ENCODE data around the gene MKLN1. TPM values are rescaled to one million over a fixed set of nuclear protein-coding genes. Genes with fewer than 3 reads are reported as not detected.

The MKLN1 gene
- total RNA-seq, 3 donors from 2014 or later (not counting 1 experiment from before 2014, with no cell fraction given) = 59.1 to 79.6 (median 65.0) TPM

- WGBS (ENCODE audit: insufficient coverage) = 95% methylated on average over 2 of the region's 2 CpGs
- no peak for DNase-seq
- intact Hi-C loops (cut with micrococcal nuclease) = no loop called here
Observed at GRCh38 chr7:131488361-131488760, 160.7 kb downstream of the MKLN1 start.

GRCh38 chr7:131489196-131489595 lies 161.5 kb downstream of the MKLN1 start:
- intact Hi-C loops (cut with micrococcal nuclease) = no loop called here
- no peak overlapping the region for H3K4me3 Mint-ChIP-seq
- TF ChIP-seq, protein P1, sequence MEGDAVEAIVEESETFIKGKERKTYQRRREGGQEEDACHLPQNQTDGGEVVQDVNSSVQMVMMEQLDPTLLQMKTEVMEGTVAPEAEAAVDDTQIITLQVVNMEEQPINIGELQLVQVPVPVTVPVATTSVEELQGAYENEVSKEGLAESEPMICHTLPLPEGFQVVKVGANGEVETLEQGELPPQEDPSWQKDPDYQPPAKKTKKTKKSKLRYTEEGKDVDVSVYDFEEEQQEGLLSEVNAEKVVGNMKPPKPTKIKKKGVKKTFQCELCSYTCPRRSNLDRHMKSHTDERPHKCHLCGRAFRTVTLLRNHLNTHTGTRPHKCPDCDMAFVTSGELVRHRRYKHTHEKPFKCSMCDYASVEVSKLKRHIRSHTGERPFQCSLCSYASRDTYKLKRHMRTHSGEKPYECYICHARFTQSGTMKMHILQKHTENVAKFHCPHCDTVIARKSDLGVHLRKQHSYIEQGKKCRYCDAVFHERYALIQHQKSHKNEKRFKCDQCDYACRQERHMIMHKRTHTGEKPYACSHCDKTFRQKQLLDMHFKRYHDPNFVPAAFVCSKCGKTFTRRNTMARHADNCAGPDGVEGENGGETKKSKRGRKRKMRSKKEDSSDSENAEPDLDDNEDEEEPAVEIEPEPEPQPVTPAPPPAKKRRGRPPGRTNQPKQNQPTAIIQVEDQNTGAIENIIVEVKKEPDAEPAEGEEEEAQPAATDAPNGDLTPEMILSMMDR (IDR thresholded peaks at IDR 0.05) = no peak

More at GRCh38 chr7:131488361-131488760, 160.7 kb downstream of the MKLN1 start:
- peaks cover 3% of the 10 kb centered on the region in 2 donors for H3K4me1 Mint-ChIP-seq
- Histone ChIP-seq H3K4me1 (ENCODE audit: control insufficient read depth, insufficient read depth, low read length) (no peaks in the 10 kb centered on the region), H3K36me3 (ENCODE audit: control insufficient read depth, insufficient read depth, low read length) (peaks cover 21% of the 10 kb centered on the region), H3K4me3 (ENCODE audit: low read length) (no peak overlapping the region), H3K9me3 (ENCODE audit: control insufficient read depth, insufficient read depth, low read length) (no peaks in the 10 kb centered on the region), H3K27ac (ENCODE audit: low read length) (no peak overlapping the region), H3K27me3 (ENCODE audit: control insufficient read depth, insufficient read depth, low read length) (no peaks in the 10 kb centered on the region)
- no peaks in the 10 kb centered on the region for H3K36me3 Mint-ChIP-seq
- H3K9me3 Mint-ChIP-seq = no peaks in the 10 kb centered on the region
- H3K27ac Mint-ChIP-seq = no peak overlapping the region
- no peaks in the 10 kb centered on the region for H3K27me3 Mint-ChIP-seq (ENCODE audit: low read depth in 2 of 2)
- no peak for ATAC-seq
- TF ChIP-seq, protein P1 (IDR thresholded peaks at IDR 0.05) = no peak
- H3K4me3 Mint-ChIP-seq = no peak overlapping the region

DNA sequence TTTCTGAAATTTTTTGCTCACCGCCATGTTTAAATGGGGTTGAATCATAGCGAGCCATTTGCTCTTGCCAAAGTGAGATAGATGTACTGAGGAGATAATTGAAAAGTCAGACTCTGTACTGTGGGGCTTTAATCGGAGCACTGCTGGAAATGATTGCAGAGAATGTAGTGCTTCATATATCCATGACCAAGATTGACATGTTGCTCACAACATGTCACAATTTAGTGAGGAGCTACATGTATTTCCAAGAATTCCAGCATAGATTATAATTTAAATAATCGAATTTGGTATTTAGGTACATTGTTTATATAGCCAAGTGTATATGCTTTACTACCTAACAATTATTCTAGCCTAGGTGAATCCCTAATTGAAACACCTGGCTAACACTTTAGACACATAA lies 162.2 kb downstream of the MKLN1 start:
- Mint-ChIP-seq H3K36me3 (no peaks in the 10 kb centered on the region), H3K27me3 (ENCODE audit: low read depth in 2 of 2) (no peaks in the 10 kb centered on the region), H3K27ac (no peak overlapping the region), H3K4me1 (no peaks in the 10 kb centered on the region), H3K9me3 (no peaks in the 10 kb centered on the region), H3K4me3 (no peak overlapping the region)
- H3K9me3 ChIP-seq (ENCODE audit: control insufficient read depth, insufficient read depth, low read length) = no peaks in the 10 kb centered on the region
- H3K27ac ChIP-seq (ENCODE audit: low read length) = no peak overlapping the region
- no peak for DNase-seq
- intact Hi-C loops (cut with micrococcal nuclease) = no loop called here
- H3K4me3 ChIP-seq (ENCODE audit: low read length) = no peak overlapping the region
- H3K36me3 ChIP-seq (ENCODE audit: control insufficient read depth, insufficient read depth, low read length) = peaks cover 18% of the 10 kb centered on the region
- no peaks in the 10 kb centered on the region for H3K27me3 ChIP-seq (ENCODE audit: control insufficient read depth, insufficient read depth, low read length)
- no peaks in the 10 kb centered on the region for H3K4me1 ChIP-seq (ENCODE audit: control insufficient read depth, insufficient read depth, low read length)
- TF ChIP-seq, protein P1 (IDR thresholded peaks at IDR 0.05) = no peak
- no peak for ATAC-seq
- whole genome bisulfite sequencing (ENCODE audit: insufficient coverage) = 98% methylated on average over 3 of the region's 4 CpGs

More at GRCh38 chr7:131489196-131489595, 161.5 kb downstream of the MKLN1 start:
- H3K27me3 Mint-ChIP-seq (ENCODE audit: low read depth in 2 of 2) = no peaks in the 10 kb centered on the region
- DNase-seq (no peak), ATAC-seq (no peak)
- no peaks in the 10 kb centered on the region for H3K36me3 Mint-ChIP-seq
- no peak overlapping the region for H3K27ac ChIP-seq (ENCODE audit: low read length)
- no peak overlapping the region for H3K4me3 ChIP-seq (ENCODE audit: low read length)
- H3K9me3 ChIP-seq (ENCODE audit: control insufficient read depth, insufficient read depth, low read length) = no peaks in the 10 kb centered on the region
- H3K36me3 ChIP-seq (ENCODE audit: control insufficient read depth, insufficient read depth, low read length) = peaks cover 18% of the 10 kb centered on the region
- H3K27ac Mint-ChIP-seq = no peak overlapping the region
- H3K27me3 ChIP-seq (ENCODE audit: control insufficient read depth, insufficient read depth, low read length) = no peaks in the 10 kb centered on the region
- H3K4me1 Mint-ChIP-seq = no peaks in the 10 kb centered on the region
- WGBS (ENCODE audit: insufficient coverage) = no CpG with 5 or more reads among the region's 1 CpG
- H3K4me1 ChIP-seq (ENCODE audit: control insufficient read depth, insufficient read depth, low read length) = no peaks in the 10 kb centered on the region
- no peaks in the 10 kb centered on the region for H3K9me3 Mint-ChIP-seq

DNA sequence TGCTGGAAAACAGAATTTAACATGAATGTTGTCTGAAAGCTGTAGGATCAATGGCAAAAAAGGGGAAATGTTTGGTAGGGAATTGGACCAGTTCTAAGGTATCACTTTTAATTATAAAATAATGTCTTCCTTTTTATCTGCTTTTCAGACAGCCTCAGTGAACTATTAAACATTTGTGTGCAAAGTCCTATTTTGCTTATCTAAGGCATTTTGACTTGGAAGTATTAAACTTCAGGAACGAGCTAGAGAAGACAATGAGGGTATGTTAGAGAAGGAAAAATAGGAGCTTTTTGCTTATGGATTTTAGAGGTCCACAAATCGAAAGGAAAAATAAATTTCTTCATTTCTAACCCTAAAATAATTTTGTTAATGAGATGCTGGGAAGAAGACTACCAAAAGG lies 165.4 kb downstream of the MKLN1 start:
- intact Hi-C loops (cut with micrococcal nuclease) = no loop called here
- no peaks in the 10 kb centered on the region for H3K4me1 Mint-ChIP-seq
- DNase-seq = no peak
- WGBS (ENCODE audit: insufficient coverage) = 100% methylated on average over 1 of the region's 2 CpGs
- H3K27ac ChIP-seq (ENCODE audit: low read length) = no peak overlapping the region
- H3K36me3 ChIP-seq (ENCODE audit: control insufficient read depth, insufficient read depth, low read length) = peaks cover 17% of the 10 kb centered on the region
- H3K27ac Mint-ChIP-seq = no peak overlapping the region
- H3K36me3 Mint-ChIP-seq = no peaks in the 10 kb centered on the region
- no peak overlapping the region for H3K4me3 ChIP-seq (ENCODE audit: low read length)
- no peaks in the 10 kb centered on the region for H3K27me3 Mint-ChIP-seq (ENCODE audit: low read depth in 2 of 2)
- no peak overlapping the region for H3K4me3 Mint-ChIP-seq
- H3K9me3 ChIP-seq (ENCODE audit: control insufficient read depth, insufficient read depth, low read length) = no peaks in the 10 kb centered on the region
- no peaks in the 10 kb centered on the region for H3K27me3 ChIP-seq (ENCODE audit: control insufficient read depth, insufficient read depth, low read length)
- H3K4me1 ChIP-seq (ENCODE audit: control insufficient read depth, insufficient read depth, low read length) = no peaks in the 10 kb centered on the region
- no peaks in the 10 kb centered on the region for H3K9me3 Mint-ChIP-seq
- TF ChIP-seq, protein P1 (IDR thresholded peaks at IDR 0.05) = no peak
- ATAC-seq = no peak
